VCaP (cell line): ENCODE data around the gene PARP1.

Experiments
- H3K27ac ChIP-seq: fragments of 450-650 bp; 2 replicates; pipeline ENCODE4 v1.5.1; 2017
- TF ChIP-seq, protein P1 (sequence below): fragments of 450-650 bp; conservative IDR thresholded peaks from 2 replicates; pipeline ENCODE4 v1.5.1; 2017; ENCODE audit warnings: mild to moderate bottlenecking, moderate library complexity

PARP1 gene

DNA sequence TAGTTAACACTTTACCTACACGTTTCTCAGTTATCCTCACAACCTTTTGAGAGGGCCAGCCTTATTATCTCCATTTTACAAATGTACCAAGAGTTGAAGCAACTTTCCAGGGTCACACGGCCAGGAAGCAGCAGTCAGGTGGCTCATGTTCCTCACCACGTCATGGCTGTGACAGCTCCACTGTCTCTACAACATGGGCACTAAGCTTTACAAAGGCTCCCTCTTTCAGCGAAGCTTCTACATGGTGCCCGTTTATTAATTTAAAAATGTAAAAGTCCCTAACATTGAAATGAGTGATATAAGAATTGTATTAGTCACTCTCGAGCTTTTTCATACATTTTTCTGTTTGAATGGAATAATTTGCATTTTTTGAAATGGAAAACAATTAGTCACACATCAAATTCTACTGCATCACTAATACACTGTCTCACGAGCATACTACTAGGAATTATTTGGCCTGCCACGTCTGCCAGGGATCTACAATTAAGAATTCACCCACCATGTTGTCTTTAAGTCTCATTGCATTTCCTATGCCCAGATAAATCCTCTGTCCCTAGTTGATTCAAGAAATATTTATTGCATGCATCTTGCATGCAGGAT is 70.5 kb downstream of the PARP1 start:
- H3K27ac ChIP-seq, result no peak overlapping the region
- TF ChIP-seq, protein P1, sequence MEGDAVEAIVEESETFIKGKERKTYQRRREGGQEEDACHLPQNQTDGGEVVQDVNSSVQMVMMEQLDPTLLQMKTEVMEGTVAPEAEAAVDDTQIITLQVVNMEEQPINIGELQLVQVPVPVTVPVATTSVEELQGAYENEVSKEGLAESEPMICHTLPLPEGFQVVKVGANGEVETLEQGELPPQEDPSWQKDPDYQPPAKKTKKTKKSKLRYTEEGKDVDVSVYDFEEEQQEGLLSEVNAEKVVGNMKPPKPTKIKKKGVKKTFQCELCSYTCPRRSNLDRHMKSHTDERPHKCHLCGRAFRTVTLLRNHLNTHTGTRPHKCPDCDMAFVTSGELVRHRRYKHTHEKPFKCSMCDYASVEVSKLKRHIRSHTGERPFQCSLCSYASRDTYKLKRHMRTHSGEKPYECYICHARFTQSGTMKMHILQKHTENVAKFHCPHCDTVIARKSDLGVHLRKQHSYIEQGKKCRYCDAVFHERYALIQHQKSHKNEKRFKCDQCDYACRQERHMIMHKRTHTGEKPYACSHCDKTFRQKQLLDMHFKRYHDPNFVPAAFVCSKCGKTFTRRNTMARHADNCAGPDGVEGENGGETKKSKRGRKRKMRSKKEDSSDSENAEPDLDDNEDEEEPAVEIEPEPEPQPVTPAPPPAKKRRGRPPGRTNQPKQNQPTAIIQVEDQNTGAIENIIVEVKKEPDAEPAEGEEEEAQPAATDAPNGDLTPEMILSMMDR, result no peak

DNA sequence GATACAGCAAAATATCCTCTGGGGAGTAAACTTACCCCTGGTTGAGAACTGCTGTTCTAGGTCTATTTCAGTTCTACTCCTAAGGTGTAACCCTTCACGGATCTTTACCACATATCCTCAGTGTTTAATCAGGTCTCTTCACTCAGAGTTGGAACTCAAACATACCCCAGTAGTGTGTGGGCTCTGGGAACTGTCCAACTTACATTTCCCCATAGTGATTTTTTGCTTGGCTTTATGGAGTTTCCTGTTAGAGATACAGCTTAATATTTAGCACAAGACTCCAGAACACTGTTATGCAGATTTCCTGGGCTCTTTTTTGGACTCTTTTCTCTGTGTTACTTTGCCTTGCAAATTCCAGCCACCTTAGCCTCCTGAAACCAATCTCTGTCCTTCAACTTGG is 72.2 kb downstream of the PARP1 start:
- TF ChIP-seq, protein P1, result no peak

DNA sequence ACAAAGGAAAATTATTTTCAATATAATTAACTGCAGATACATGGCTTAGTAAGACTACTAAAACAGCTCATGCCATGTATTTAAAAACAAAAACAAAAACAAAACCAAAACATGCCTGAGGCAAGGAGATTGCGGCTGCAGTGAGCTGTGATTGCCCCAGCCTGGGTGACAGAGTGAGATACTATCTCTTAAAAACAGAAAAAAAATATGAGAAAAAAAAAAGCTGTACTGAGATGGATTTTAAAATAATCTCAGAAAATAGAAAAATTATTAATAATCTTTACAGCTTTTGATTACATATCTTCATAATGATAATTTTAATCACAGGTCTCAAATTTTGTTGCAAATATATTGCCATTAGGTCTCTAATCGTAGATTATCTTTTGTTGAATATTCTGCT is 74.9 kb downstream of the PARP1 start:
- H3K27ac ChIP-seq, result peak overlapping the region; percentile 13; the same call in 1 of the 2 replicates
- TF ChIP-seq, protein P1, result no peak

More for the DNA sequence above, 72.2 kb downstream of the PARP1 start:
- no peak overlapping the region for H3K27ac ChIP-seq

DNA sequence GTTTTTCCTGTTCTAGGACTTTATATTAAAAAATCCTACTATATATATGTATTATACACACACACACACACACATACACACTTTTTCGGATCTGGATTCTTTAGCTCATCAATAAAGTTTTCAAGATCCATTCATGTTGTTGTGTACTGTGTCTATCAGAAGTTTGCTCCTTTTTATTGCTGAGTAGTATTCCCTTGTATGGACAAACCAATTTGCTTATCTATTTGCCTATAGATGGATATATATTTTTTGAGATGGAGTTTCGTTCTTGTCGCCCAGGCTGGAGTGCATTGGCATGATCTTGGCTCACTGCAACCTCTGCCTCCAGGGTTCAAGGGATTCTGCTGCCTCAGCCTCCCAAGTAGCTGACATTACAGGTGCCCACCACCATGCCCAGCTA is 78.7 kb downstream of the PARP1 start:
- TF ChIP-seq, protein P1, result no peak
- H3K27ac ChIP-seq, result no peak overlapping the region

DNA sequence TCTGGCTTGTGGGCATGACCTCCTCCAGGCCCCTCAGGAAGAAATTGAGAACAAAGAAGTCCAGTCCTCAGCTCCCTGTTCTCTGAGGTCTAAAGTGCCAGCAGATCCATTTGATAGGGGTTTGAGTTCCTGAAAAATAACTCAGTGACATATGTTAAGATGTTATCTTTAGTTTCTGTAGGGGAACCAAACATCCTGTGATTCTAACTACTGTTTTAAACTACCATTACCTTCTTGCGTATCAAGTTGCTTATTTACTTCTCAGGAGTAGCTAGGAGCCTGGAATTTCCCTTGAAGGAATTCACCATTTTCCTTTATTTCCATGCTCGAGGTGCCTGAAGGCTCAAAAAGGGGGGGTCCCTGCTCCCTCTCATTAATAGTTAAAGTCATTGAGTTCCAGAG is 80.1 kb downstream of the PARP1 start:
- H3K27ac ChIP-seq, result no peak overlapping the region
- TF ChIP-seq, protein P1, result no peak

DNA sequence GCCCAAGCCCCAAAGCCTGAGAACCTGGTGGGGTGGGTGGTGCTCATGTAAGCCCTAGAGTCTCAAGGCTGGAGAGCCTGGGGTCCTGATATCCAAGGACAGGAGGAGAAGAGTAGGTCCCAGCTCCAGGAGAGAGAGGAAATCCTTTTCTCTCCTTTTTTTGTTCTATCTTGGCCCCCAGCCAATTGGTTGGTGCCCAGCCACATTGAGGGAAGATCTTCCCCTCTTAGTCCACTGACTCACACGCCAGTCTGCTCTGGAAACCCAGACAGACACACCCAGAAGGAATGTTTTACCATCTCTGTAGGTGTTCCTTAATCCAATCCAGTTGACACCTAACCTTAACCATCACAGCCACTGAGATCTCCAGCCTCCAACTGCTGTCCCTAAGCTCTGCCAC is 82.7 kb downstream of the PARP1 start:
- TF ChIP-seq, protein P1, result no peak
- H3K27ac ChIP-seq, result no peak overlapping the region

DNA sequence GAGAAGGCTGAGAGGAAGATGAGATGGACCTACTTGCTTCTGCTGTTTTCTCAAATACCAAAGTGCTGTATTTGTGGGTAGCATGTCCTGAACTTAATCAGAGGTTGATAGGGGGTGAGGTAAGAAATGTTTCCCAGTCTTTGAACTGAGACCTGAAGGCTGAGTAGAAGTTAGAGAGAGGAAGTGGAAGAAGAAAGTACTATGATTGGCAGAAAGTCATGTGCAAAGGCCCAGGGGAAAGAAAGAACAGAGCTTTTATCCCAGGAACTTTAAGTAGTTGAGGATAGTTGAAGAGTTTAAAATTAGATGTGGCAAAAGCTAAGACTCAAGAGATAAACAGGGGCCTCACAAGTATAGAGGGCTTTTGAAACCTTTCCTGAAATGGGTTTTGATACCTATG is 83.4 kb downstream of the PARP1 start:
- TF ChIP-seq, protein P1, result no peak
- H3K27ac ChIP-seq, result no peak overlapping the region

DNA sequence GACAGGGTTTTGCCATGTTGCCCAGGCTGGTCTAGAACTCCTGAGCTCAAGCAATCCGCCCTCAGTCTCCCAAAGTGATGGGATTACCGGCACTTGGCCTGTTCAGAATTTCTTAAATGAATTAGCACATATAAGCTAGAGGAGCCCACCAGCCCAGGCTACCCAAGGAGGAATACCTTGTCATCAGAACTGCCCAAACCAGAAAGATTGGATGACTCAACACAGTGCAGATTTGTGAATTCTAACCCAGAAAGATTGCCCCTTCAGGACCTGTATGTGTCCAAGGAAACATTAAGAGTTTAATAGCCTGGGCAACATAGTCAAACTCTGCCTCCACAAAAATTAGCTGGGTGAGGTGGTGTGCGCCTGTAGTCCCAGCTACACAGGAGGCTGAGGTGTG is 84.9 kb downstream of the PARP1 start:
- no peak overlapping the region for H3K27ac ChIP-seq
- TF ChIP-seq, protein P1, result no peak
